ENCODE data around the gene ANTXR1. TPM values are rescaled to one million over a fixed set of nuclear protein-coding genes. Genes with fewer than 3 reads are reported as not detected.

The ANTXR1 gene
- total RNA-seq, 4 donors from 2014 or later = 53.7 to 69.0 (median 59.3) TPM

DNA sequence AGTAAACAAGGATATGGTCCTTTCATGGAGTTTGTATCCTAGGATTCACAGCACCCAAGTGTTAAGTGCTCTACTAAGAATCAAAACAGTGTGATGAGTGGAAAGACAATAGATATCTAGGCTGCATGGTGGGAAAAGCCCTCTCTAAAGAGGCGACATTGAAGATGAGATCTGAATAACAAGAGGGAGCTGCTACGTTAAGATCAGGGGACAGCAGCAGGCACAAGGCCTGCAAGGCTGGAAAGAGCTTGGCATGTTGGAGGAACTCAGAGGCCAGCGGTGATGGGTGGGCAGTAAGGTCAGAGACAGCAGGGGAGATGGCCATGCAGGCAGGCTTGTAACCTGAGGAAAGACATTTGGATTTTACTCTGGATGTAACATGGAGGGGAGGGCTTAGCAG lies 196.5 kb downstream of the ANTXR1 start:
- Histone ChIP-seq H3K36me3 (no peaks in the 10 kb centered on the region), H3K4me3 (no peak overlapping the region), H3K27ac (no peak overlapping the region), H3K4me1 (peaks cover 0 to 15% (median 3%) of the 10 kb centered on the region in 4 donors), H3K27me3 (no peaks in the 10 kb centered on the region), H3K9me3 (no peaks in the 10 kb centered on the region)
- TF ChIP-seq, protein P1, sequence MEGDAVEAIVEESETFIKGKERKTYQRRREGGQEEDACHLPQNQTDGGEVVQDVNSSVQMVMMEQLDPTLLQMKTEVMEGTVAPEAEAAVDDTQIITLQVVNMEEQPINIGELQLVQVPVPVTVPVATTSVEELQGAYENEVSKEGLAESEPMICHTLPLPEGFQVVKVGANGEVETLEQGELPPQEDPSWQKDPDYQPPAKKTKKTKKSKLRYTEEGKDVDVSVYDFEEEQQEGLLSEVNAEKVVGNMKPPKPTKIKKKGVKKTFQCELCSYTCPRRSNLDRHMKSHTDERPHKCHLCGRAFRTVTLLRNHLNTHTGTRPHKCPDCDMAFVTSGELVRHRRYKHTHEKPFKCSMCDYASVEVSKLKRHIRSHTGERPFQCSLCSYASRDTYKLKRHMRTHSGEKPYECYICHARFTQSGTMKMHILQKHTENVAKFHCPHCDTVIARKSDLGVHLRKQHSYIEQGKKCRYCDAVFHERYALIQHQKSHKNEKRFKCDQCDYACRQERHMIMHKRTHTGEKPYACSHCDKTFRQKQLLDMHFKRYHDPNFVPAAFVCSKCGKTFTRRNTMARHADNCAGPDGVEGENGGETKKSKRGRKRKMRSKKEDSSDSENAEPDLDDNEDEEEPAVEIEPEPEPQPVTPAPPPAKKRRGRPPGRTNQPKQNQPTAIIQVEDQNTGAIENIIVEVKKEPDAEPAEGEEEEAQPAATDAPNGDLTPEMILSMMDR (IDR thresholded peaks at IDR 0.05) = no peak
- TF ChIP-seq POLR2A (IDR thresholded peaks at IDR 0.05) (no peak), EP300 (IDR thresholded peaks at IDR 0.05) (no peak)
- 92 to 94% methylated on average over 3 of the region's 3 CpGs for WGBS, 2 donors
- DNase-seq (ENCODE audit: low spot score in 2 of 2) = no peak

DNA sequence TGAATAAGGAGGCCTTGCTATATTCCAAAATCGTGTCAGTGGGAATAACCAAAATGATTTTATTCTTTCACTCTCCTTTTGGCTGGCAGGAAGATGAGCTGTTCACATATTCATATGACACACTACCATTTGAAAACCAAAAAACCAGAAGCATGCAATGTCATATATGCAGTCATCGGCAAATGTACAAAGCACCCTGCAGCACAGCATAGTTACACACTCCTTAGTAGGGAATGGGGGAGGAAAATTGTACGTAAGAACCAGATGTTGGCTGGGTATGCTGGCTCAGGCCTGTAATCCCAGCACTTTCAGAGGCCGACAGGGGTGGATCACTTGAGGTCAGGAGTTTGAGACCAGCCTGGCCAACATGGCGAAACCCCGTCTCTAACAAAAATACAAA lies 197.4 kb downstream of the ANTXR1 start:
- Histone ChIP-seq H3K36me3 (no peaks in the 10 kb centered on the region), H3K27ac (no peak overlapping the region), H3K4me3 (no peak overlapping the region), H3K27me3 (no peaks in the 10 kb centered on the region), H3K9me3 (no peaks in the 10 kb centered on the region), H3K4me1 (peaks cover 0 to 11% (median 5%) of the 10 kb centered on the region in 4 donors)
- 91 to 93% methylated on average over 6 of the region's 6 CpGs for WGBS, 2 donors
- TF ChIP-seq EP300 (IDR thresholded peaks at IDR 0.05) = no peak
- TF ChIP-seq, protein P1 (IDR thresholded peaks at IDR 0.05) = no peak
- TF ChIP-seq POLR2A (IDR thresholded peaks at IDR 0.05) = no peak
- DNase-seq (ENCODE audit: low spot score in 2 of 2) = no peak

DNA sequence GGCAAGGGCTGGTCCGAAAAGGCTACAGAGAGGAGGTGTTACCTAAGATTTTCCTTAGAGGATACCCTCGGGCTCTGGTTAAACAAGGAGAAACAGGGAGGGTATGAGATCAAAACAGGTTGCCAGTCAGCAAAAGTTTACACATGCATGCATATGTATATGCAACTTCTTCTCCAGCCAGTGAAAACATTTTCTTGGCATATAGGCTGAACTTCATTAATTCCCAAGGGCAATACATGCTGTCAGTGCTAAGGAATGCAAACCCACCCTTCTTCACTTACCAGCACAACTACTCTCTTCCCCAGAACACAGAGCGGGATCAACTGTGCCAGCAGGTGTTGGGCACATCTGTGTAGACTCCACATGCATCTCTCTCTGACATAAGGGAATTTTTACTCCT lies 198.1 kb downstream of the ANTXR1 start:
- no peak overlapping the region for H3K27ac ChIP-seq
- H3K27me3 ChIP-seq = no peaks in the 10 kb centered on the region
- 85 to 90% methylated on average over 3 of the region's 3 CpGs for WGBS, 2 donors
- no peak overlapping the region for H3K4me3 ChIP-seq
- H3K36me3 ChIP-seq = no peaks in the 10 kb centered on the region
- no peak for DNase-seq (ENCODE audit: low spot score in 2 of 2)
- H3K9me3 ChIP-seq = no peaks in the 10 kb centered on the region
- H3K4me1 ChIP-seq = peaks cover 0 to 16% (median 5%) of the 10 kb centered on the region in 4 donors
- TF ChIP-seq, protein P1 (IDR thresholded peaks at IDR 0.05) = no peak
- TF ChIP-seq EP300 (IDR thresholded peaks at IDR 0.05) = no peak
- no peak for TF ChIP-seq POLR2A (IDR thresholded peaks at IDR 0.05)

DNA sequence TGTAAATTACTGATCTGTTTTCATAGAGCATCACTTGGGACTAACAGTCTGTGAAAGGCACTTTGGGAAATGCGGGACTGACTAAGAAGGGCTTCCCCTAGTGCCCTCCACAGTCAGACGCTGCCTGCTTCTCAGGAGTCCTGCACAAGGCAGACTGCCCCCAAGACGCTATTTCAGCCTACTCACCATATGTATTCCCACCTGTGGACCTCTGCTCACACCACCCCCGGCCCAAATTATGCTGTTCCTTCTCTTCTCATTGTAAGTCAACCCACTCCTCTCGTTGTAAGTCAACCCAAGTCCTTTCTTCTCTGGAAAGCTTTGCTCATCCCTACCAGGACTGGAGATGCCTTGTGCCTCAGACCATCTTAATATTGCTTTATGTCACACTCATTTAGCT lies 198.7 kb downstream of the ANTXR1 start:
- H3K27me3 ChIP-seq = no peaks in the 10 kb centered on the region
- TF ChIP-seq, protein P1 (IDR thresholded peaks at IDR 0.05) = no peak
- TF ChIP-seq POLR2A (IDR thresholded peaks at IDR 0.05) (no peak), EP300 (IDR thresholded peaks at IDR 0.05) (no peak)
- H3K4me3 ChIP-seq = no peak overlapping the region
- H3K9me3 ChIP-seq = no peaks in the 10 kb centered on the region
- no peak for DNase-seq (ENCODE audit: low spot score in 2 of 2)
- 86 to 94% methylated on average over 5 of the region's 5 CpGs for WGBS, 2 donors
- no peaks in the 10 kb centered on the region for H3K36me3 ChIP-seq
- H3K4me1 ChIP-seq = peaks cover 0 to 19% (median 5%) of the 10 kb centered on the region in 4 donors
- H3K27ac ChIP-seq = no peak overlapping the region

DNA sequence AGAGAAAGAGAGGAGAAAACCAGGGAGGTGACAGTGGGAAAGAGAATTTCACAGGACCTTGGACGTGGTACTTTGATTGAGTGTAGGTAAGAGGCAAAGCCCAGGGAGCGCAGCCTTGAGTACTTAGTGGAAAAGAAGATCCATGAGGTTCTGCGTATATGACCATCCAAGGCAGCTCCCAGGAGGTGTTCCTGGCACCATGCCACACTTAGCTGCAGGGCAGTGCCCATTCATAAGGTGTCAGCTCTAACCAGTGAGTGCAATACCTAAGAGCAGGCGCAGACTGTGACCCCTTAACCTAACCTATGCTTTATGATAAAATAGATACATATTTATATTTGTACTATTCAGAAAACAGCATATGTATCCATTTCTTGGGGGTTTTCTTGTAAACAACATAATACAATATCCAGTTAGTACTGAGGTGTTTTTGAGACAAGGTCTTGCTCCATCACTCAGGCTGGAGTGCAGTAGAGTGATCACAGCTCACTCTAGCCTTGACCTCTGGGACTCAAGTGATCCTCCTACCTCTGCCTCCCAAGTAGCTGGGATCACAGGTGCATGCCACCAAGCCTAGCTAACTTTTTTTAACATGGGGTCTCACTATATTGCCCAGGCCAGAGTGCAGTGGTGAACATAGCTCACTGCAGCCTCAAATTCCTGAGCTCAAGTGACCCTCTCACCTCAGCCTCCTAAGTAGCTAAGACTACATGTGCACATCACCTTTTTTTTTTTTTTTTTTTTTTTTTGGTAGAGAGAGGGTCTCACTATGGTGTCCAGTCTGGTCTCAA lies 199.5 kb downstream of the ANTXR1 start:
- Histone ChIP-seq H3K36me3 (no peaks in the 10 kb centered on the region), H3K4me1 (peaks cover 0 to 27% (median 5%) of the 10 kb centered on the region in 4 donors), H3K27me3 (no peaks in the 10 kb centered on the region), H3K4me3 (no peak overlapping the region), H3K27ac (no peak overlapping the region), H3K9me3 (no peaks in the 10 kb centered on the region)
- DNase-seq (ENCODE audit: low spot score in 2 of 2) = no peak
- WGBS, 2 donors = 93 to 96% methylated on average over 4 of the region's 4 CpGs
- no peak for TF ChIP-seq EP300 (IDR thresholded peaks at IDR 0.05)
- TF ChIP-seq POLR2A (IDR thresholded peaks at IDR 0.05) = no peak
- TF ChIP-seq, protein P1 (IDR thresholded peaks at IDR 0.05) = no peak
